NCI-H510A treated with DMSO at 0.1 percent for 48 hours (cell line): ENCODE measurements around the gene C1orf174.
A peak's percentile ranks its signal among the peaks of the same experiment; 100 is the strongest.

Source experiments
- DNase-seq: peaks from one replicate; lab custom pipeline; 2025; lab: John Stamatoyannopoulos, UW

Gene C1orf174

GRCh38 chr1:3900150-3900968, at the start of gene C1orf174:
C1orf174 (minus strand) TSS chr1:3900272; CDS start chr1:3900186, 86 bp downstream.
- peak; percentile 96 for DNase-seq

GRCh38 chr1:3948344-3948743, 48.3 kb upstream of the C1orf174 start:
- peak; percentile 68 for DNase-seq

- no peak for DNase-seq
Measured at GRCh38 chr1:3945916-3946840, 46.1 kb upstream of the C1orf174 start.

GRCh38 chr1:3945222-3945621, 45.1 kb upstream of the C1orf174 start:
- no peak for DNase-seq

DNA sequence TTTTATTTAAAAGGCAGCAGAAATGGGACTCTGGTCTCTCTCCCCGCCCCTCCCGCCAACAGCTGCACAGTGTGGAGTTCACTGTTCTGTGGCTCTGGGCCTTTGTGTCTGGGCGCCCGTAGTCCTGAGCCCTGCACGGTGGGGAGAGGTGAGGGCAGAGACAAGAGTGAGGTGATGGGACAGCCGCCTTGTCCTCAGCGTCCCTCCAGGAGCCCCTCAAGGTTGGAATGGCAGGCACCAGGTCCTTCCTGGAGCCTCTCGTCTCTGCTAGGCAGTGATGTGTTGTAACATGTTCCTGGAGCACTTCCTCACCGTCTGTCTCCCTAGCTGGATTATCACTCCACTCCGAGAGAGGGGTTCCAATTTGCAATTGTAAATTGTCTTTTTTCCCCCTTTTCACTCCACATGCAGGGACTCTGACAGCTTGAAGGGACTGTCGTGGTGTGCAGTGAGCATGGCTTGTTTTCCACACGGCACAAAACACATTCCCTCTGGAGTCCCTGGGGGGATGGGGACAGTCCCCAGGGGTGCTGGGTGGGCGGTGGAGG, 44.6 kb upstream of the C1orf174 start:
- no peak for DNase-seq

DNA sequence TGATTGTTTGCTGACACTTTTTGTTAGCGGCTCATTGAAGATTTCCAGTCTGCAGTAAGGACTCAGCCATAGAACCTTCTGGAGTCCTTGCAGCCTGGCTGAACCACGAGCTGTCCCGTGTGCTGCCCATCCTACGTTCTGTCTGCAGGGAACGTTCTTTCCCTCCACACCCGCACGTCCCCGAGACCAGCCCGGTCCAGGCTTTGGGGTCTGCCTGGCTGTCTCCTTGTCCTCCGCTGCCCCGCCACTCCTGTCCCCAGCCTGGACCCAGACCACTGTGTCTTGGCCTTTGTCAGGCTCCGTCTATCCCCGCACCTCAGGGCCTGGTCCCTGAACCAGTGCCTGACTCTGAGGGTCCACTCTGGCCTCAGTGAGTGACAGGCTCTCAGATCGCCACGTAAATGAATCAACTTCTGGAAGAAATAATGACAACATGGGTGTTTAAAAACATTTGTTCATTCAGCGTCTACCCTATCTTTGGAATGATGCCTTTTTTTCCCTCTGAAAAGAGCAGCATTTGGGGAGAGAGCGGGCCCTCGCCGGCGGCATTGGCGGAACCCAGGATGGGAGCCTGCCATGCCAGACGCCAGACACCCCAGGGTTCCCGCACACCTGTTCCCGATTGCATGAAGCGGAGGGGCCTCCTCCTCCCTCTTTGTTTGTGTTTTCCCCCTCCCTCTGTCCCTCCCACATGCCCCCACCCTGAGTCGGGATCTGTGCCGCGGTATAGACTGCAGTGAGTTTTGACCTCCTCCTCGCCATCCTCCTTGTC, 43.9 kb upstream of the C1orf174 start:
- DNase-seq: peak; percentile 50

DNA sequence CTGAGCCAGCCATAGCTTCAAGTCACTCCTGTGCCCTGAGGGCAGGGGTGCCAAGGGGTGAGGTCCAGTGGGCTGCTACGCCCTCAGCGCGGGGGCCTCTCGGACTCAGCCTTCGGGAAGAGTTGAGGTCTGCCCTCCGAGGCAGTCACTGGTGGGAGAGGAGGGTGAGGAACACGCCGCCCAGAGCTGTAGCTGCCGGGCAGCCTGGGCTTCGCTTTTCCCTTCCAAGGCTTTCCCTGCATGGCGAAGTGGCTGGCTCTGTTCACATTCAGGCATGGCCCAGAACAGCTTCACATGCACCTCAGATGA, 43.0 kb upstream of the C1orf174 start:
- DNase-seq: peak; percentile 66

DNA sequence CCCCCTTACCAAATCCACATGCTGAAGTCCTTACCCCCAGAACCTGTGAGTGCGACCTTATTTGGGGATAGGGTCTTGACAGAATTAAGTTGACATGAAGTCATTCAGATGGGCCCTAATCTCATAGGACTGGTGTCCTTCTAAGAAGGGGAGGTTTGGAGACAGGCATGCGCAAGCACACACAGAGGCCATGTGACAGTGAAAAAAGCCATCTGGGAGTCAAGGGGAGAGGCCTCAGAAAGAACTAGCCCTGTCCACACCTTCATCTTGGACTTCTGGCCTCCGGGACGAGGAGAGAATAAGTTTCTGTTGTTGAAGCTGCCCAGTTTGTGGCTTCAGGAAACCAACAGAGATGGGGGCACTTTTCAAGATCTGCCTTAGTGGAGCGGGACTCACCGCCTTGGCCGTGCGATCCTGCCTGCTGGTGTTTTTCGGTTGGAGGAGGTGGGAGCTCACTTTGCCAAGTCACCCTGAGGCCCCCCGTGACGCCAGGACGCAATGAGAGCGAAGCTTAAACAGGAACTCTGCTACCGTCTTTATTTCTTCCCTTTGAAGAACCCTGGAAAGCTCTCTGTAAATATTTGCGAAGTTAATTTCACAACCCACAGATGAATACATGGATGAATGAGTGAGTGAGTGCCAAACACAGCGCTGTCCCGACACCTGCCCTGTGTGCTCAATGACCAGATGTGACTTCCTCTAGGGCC, 42.5 kb upstream of the C1orf174 start:
- peak; percentile 95 for DNase-seq

GRCh38 chr1:3940754-3941345, 40.8 kb upstream of the C1orf174 start:
- DNase-seq: no peak

GRCh38 chr1:3940081-3940753, 40.1 kb upstream of the C1orf174 start:
- DNase-seq: no peak

GRCh38 chr1:3939242-3940080, 39.4 kb upstream of the C1orf174 start:
- no peak for DNase-seq

DNA sequence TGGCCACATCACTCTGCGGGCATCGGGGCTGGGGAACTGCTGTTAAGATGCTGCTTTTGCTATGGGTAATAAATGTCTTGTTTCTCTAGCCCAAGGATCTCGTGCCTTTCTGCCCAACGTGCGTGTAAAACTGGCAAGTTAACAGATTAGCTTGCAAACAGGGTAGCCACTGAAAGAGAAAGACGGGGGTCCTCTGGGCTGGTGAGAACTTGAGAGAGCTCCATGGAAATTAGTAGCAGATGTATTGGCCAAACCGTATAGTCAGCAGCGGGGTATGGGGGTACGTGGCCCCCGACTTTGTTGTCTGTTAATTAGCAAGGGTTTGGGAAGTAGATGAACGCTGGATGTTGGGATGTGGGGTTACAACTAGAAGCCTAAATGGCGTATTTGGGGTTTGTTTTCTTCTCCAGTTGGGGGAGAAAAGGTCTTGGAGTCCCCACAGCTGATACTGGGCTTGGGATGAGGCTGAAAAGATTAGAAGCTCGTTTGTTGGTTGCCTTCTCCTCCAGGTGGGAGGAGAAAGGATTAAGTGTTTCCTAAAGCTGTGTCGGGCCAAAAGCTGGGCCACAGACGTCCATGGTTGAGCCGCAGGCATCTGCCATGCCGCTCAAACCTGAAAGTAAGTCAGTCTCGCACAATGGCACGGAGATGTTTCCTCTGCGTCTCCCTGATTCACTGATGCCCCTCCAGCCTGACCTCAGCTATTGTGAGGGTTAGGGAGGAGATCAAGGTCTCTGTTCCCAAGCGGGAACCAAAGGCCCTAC, 32.3 kb upstream of the C1orf174 start:
- no peak for DNase-seq

GRCh38 chr1:3931007-3931912, 31.2 kb upstream of the C1orf174 start:
- DNase-seq: no peak

DNA sequence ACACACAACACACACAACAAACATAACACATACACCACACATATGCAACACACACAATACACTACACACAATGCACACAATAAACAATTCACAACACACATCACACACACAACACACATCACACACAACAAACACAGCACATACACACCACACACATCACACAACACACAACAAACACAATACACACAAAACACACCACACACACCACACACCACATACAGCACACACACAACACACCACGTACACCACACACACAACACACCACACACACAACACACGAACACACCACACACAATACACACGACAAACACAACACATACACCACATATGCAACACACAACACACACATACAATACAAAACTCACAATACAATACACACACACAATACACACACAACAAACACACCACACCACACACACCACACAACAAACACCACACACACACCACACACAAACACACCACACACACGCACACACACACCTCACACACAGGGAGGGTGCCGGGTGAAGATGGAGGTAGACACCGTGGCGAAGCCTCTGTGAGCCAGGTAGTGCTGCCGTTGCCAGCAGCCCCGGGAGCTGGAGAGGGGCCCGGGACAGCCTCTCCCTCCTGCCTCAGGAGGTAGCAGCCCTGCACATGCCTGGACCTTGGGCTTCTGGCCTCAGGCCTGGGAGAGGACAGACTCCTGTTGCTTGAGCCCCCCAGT, 30.4 kb upstream of the C1orf174 start:
- no peak for DNase-seq

DNA sequence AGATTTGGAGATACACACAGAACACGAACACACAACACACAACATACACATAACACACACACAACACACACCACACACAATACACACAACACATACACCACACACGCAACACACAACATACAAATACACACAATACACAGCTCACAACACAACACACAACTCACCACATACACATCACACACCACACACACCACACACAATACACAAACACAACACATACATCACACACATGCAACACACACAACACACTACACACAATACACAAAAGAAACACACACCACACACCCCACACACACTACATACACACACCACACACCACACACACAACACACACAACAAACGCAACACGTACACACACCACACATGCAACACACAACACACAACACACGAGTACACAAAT, 29.1 kb upstream of the C1orf174 start:
- DNase-seq: no peak

DNA sequence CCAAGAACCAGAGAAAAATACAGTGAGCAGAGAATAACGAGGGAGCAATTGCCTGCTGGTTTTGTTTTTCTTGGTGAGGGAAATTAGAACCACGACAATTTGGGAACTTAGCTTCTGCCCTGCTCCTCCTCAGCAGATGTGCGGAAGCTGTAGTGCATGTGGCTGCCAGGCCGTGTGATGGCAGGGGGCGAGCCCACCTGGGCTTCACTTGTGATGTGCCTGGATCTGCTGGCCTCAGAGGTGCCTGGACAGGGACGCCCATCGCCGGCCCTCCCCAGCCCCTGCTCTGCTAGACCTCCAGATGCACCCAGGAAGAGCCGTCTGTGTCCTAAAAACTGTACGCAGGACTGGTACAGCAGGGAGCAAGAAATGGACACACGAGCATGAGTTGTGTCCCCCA, 28.5 kb upstream of the C1orf174 start:
- peak; percentile 35 for DNase-seq

DNA sequence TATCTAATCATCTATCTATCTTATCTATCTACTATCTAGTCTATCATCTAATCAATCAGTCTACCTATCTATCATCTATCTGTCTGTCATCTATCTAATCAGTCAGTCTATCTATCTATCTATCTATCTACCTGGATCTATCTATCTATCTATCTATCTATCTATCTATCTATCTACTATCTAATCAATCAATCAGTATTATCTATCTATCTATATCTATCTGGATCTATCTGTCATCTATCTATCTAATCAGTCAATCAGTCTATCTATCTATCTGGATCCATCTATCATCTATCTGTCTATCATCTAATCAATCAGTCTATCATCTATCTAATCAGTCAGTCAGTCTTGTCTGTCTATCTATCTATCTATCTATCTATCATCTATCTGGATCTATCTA, 26.9 kb upstream of the C1orf174 start:
- no peak for DNase-seq
